ENCODE data around the gene ADARB1. TPM values are rescaled to one million over a fixed set of nuclear protein-coding genes. Genes with fewer than 3 reads are reported as not detected.

ADARB1 gene
- total RNA-seq, 1 donor = 2.1 TPM

DNA sequence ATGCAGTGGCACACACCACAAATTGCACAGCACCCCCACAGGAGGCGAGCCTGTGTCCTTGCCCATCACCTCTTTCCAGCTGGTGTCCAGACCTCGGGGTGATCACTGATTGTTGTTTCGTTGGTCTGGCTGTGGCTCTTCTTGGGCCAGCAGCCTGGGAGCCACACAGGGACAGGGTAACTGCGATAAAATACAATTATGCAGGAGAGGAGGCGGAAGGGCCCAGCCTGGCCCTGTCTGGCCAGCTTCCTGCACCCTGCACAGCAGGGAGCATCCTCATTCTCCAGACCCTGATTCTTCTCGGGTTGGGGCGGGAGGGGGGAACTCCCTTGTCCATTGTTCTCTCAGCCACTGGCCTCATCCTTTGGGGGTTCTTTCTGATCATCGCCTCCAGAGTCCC is 83.6 kb downstream of the ADARB1 start:
- no peak for DNase-seq (ENCODE audit: low read depth)
- no peak for TF ChIP-seq CTCF (IDR thresholded peaks at IDR 0.05; ENCODE audit: insufficient read depth, low read length)
- H3K4me3 ChIP-seq (ENCODE audit: low read depth, low read length) = no peak overlapping the region

DNA sequence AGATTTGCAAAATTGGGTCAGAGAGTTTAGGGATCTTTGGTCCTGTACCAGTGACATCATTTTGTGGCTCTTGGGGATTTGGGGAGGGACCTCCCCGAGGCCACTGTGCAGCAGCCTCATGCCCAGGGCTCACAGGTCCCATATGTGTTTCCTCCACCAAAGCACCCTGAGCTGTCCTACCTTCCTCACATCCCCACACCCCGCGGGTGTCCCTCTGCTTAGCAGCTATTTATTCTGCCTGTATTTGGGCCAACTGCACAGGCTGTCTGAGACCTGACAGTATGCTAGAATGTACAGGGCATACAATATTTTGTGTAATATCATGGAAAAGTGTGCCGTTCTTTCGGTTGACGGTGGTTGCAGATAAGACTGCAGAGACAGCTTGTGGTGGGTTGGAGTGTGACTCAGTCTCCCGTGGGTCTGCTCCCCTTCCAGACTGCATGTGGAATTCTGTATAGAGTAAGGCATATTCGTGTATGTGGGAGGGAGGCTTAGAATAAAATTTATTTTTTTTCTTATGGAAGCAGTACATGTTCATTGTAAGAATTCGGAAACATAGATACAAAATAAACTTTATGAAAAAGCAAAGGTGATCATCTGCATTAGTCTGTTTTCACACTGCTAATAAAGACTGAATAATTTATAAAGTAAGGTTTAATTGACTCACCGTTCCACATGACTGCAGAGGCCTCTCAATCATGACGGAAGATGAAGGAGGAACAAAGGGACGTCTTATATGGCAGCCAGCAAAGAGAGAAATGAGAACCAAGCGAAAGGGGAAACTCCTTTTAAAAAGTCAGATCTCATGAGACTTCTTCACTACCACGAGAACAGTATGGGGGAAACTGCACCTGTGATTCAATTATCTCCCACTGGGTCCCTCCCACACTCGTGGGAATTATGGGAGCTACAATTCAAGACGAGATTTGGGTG is 84.4 kb downstream of the ADARB1 start:
- DNase-seq (ENCODE audit: low read depth) = no peak
- no peak overlapping the region for H3K4me3 ChIP-seq (ENCODE audit: low read depth, low read length)
- no peak for TF ChIP-seq CTCF (IDR thresholded peaks at IDR 0.05; ENCODE audit: insufficient read depth, low read length)

DNA sequence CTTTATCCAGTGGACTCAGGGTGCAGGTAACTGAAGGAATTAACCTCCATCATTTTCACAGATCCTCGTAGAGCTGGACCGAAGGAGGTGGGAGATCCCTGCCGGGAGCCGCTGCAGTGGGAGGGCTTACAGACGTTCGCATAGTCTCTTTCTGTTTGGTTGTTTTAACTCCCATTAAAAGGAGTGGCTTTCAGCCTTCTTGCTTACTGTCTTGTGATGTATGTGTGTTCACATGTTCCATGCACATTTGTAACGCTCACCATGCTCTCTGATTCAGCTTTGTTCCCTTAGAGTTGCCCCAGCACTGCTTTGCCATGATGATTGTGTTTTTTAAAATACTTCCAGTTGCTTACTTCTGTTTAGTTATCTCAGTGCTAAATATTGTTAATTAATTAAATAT is 85.8 kb downstream of the ADARB1 start:
- H3K4me3 ChIP-seq (ENCODE audit: low read depth, low read length) = no peak overlapping the region
- TF ChIP-seq CTCF (IDR thresholded peaks at IDR 0.05; ENCODE audit: insufficient read depth, low read length) = no peak
- DNase-seq (ENCODE audit: low read depth) = no peak

DNA sequence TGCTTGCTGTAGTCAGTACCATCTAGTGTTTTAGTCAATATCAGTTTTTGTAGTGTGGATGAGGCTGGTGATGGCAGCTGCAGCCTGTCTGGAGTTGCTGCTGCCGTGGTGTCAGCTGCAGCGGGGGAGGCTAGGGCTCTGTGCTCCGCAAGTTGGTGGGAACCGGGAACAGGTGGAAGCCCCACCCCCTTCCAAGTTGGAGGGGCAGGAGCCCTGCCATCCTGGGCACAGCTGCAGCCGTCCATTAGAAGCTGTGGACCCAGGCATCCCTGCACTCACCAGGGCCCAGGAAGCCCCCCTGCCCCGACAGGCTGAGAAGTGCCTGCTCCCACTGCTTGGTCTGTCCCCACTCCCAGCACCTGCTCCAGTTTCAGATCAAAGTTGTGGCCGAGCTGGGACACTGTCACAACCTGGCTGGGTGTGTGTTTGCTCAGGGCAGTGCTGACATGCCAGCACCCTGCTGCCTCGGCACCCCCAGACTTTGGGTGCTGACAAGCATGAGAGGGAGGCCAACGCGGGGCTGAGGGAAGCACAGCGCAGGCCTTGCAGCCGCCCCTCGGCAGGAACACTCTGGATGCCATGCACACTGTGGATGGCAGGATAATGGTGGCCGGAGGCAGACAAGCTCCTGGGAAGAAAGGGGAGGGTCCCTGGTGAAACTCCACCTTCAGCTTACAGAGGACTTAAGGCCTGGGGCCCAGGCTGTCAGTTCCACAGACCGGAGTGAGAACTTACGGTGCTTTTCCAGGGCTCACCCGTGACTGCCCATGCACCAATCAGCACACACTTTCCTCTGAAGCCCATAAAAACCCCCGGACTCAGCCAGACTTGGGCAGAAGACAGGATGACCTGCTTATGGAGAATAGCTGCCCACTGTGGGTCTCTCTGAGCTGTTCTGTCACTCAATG is 86.9 kb downstream of the ADARB1 start:
- TF ChIP-seq CTCF (IDR thresholded peaks at IDR 0.05; ENCODE audit: insufficient read depth, low read length) = no peak
- H3K4me3 ChIP-seq (ENCODE audit: low read depth, low read length) = no peak overlapping the region
- no peak for DNase-seq (ENCODE audit: low read depth)

DNA sequence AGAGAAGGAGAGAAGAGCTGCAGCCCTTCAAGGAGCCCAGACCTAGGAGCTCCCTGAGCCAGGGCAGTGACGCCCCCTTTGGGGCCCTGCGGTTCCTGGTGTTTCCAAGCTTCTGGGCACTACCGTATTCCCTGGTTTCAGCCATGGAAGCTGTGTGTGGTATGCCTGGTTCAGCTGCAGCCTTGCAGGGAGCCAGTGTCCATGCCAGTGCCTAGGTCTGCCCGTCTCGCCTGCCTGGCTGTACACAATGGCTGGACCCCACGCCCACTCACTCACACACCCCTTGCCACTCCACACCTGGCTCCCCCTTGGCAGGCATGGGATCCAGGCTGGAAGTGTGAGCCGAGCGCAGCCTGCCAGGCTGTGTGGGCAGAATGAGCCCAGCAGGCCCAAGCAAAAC is 87.7 kb downstream of the ADARB1 start:
- TF ChIP-seq CTCF (IDR thresholded peaks at IDR 0.05; ENCODE audit: insufficient read depth, low read length) = no peak
- no peak overlapping the region for H3K4me3 ChIP-seq (ENCODE audit: low read depth, low read length)
- DNase-seq (ENCODE audit: low read depth) = no peak

- no peak for DNase-seq (ENCODE audit: low read depth)
- H3K4me3 ChIP-seq (ENCODE audit: low read depth, low read length) = no peak overlapping the region
- no peak for TF ChIP-seq CTCF (IDR thresholded peaks at IDR 0.05; ENCODE audit: insufficient read depth, low read length)
These were observed 88.4 kb downstream of the ADARB1 start for GRCh38 chr21:45162809-45163208.
